HG03175 (cell line): ENCODE results near the gene SCN8A.
"Not testable (repeated sequence)": the region's sequence is repeated elsewhere in the genome, so short reads cannot be mapped to it uniquely, and the experiment has no call there.

Source experiments
- ATAC-seq: cut with Tn5 transposase; IDR thresholded peaks from one replicate; pipeline ENCODE4 v1.9.1; 2021; ENCODE audit warnings: mild to moderate bottlenecking, moderate library complexity; ENCODE audit not compliant: unreplicated experiment

Gene SCN8A

GRCh38 chr12:51591016-51591901, at the start of gene SCN8A:
SCN8A (plus strand) TSS chr12:51591233; CDS start chr12:51662818, 71,585 bp downstream.
- ATAC-seq, result no peak

GRCh38 chr12:51546097-51546496, 44.9 kb upstream of the SCN8A start:
- no peak for ATAC-seq

GRCh38 chr12:51547606-51548005, 43.4 kb upstream of the SCN8A start:
- no peak for ATAC-seq

- no peak for ATAC-seq
Observed at GRCh38 chr12:51548241-51548640, 42.8 kb upstream of the SCN8A start.

GRCh38 chr12:51549637-51550036, 41.4 kb upstream of the SCN8A start:
- ATAC-seq, result no peak

- ATAC-seq, result not testable (repeated sequence)
Observed at GRCh38 chr12:51568271-51569032, 22.6 kb upstream of the SCN8A start.

- no peak for ATAC-seq
Observed at GRCh38 chr12:51579321-51579850, 11.6 kb upstream of the SCN8A start.

GRCh38 chr12:51589060-51589459, 2.0 kb upstream of the SCN8A start:
- no peak for ATAC-seq

- no peak for ATAC-seq
Observed at GRCh38 chr12:51589557-51590176, 1.4 kb upstream of the SCN8A start.

GRCh38 chr12:51590347-51591015, 552 bp upstream of the SCN8A start:
- ATAC-seq, result peak; percentile 74

GRCh38 chr12:51592034-51592705, 1.1 kb downstream of the SCN8A start:
- ATAC-seq, result no peak

GRCh38 chr12:51593021-51593420, 2.0 kb downstream of the SCN8A start:
- ATAC-seq, result no peak

- no peak for ATAC-seq
Observed at GRCh38 chr12:51593539-51593938, 2.5 kb downstream of the SCN8A start.

GRCh38 chr12:51598156-51598555, 7.1 kb downstream of the SCN8A start:
- ATAC-seq, result no peak

- ATAC-seq, result no peak
Observed at GRCh38 chr12:51600721-51601120, 9.7 kb downstream of the SCN8A start.

GRCh38 chr12:51601241-51601640, 10.2 kb downstream of the SCN8A start:
- no peak for ATAC-seq

- ATAC-seq, result not testable (repeated sequence)
Observed at GRCh38 chr12:51605896-51606295, 14.9 kb downstream of the SCN8A start.

- not testable (repeated sequence) for ATAC-seq
Observed at GRCh38 chr12:51607197-51607596, 16.2 kb downstream of the SCN8A start.

- ATAC-seq, result no peak
Observed at GRCh38 chr12:51620448-51620847, 29.4 kb downstream of the SCN8A start.
